Lower leg skin (tissue), 3 donors: ENCODE data around the gene LHFPL5.

Source experiments
- POLR2A ChIP-seq, 2 donors: fragments of 450-650 bp; IDR thresholded peaks; one replicate each; pipeline ENCODE4 v1.6.1; 2016 to 2017; ENCODE audit warnings: antibody characterized with exemption in 2 of 2, mild to moderate bottlenecking in 1 of 2, moderate library complexity in 1 of 2
- TF ChIP-seq, protein P1 (sequence below), 3 donors: fragments of 450-650 bp; IDR thresholded peaks; one replicate each; pipeline ENCODE4 v1.5.1; 2016; ENCODE audit warnings: antibody characterized with exemption in 3 of 3, mild to moderate bottlenecking in 3 of 3, moderate library complexity in 2 of 3

DNA sequence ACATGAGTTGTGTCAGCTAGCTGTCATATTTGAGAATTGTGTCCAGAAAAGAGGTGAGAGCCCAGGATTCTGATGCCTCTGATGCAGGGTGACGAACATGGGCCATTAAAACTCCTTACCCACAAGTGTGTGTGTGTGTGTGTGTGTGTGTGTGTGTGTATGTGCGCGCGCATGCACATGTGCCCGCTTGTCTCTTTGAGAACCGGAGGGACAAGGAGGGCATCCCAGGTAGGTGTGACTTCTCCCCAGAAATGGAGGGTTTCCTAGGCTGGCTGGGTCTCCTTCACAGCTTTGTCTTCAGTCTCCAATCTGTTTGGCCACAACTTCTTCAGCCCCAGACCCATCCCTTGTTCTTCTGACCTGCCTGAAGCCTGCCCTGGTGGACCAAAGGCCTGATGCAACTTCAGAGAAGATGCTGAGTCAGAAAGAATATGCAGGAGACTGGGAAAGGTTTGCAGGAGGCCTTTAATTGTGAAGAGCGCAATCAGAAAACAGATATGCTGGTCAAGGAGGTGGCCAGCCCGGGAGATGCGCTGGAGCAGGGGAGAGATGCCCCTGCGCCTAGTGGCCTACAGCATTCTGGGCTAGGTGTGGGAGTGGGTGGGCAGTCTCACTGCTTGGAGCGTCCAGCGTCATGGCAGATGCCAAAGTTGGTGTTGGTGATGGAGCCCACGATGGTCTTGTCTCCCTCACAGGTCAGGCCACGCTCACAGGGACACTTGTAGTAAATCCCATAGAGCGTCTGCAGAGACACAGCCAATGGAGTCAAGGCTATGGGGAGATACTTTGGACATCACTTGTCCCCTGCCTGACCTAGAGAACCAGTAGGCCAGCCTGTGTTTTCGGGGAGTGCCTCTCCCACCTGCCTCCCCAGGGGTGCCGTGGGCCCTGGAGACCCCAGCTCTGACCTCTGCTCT is 10.4 kb upstream of the LHFPL5 start:
- TF ChIP-seq, protein P1, sequence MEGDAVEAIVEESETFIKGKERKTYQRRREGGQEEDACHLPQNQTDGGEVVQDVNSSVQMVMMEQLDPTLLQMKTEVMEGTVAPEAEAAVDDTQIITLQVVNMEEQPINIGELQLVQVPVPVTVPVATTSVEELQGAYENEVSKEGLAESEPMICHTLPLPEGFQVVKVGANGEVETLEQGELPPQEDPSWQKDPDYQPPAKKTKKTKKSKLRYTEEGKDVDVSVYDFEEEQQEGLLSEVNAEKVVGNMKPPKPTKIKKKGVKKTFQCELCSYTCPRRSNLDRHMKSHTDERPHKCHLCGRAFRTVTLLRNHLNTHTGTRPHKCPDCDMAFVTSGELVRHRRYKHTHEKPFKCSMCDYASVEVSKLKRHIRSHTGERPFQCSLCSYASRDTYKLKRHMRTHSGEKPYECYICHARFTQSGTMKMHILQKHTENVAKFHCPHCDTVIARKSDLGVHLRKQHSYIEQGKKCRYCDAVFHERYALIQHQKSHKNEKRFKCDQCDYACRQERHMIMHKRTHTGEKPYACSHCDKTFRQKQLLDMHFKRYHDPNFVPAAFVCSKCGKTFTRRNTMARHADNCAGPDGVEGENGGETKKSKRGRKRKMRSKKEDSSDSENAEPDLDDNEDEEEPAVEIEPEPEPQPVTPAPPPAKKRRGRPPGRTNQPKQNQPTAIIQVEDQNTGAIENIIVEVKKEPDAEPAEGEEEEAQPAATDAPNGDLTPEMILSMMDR (IDR thresholded peaks at IDR 0.05): no peak
- TF ChIP-seq POLR2A (IDR thresholded peaks at IDR 0.05): no peak
